ENCODE measurements around the gene ZNF641. TPM values are rescaled to one million over a fixed set of nuclear protein-coding genes. Genes with fewer than 3 reads are reported as not detected.
A peak's percentile ranks its signal among the peaks of the same experiment; 100 is the strongest.

The ZNF641 gene
- total RNA-seq, 6 experiments from 2014 or later: 4.2 to 6.4 (median 5.2) TPM

DNA sequence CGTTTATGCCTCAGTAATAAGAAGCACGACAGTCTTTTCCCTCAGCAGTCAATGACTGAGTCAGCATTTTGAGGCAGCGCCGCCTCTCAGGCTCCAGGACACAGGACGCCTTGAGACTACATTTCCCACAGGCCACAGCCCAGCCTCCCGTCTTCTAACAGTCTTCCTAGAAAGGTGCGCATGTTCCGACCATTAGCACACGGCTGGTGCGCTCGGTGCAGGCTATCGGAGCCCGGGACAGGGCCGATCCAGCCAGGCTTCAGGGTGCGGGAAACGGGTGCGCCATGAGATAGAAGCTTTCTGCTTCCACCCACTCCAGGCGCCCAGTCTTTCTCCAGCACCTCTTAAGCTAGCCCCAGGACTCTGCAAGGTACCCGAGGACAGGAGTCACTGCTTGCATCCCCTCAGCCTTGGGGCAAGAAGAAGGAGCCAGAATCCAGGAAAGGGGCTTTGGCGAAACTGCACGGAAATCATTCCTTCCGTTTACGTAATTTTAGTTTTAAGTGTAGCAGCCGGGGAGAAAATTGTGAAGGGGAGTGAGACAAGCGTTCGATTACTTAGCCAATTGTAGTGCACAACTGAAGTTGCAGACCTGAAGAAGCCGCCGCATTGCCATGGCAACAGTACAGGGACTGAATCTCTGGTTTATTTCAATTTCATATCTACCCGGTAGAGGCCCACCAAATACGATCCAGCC, 54.0 kb downstream of the ZNF641 start:
- peak; percentile 66 for DNase-seq
- TF ChIP-seq, protein P1, sequence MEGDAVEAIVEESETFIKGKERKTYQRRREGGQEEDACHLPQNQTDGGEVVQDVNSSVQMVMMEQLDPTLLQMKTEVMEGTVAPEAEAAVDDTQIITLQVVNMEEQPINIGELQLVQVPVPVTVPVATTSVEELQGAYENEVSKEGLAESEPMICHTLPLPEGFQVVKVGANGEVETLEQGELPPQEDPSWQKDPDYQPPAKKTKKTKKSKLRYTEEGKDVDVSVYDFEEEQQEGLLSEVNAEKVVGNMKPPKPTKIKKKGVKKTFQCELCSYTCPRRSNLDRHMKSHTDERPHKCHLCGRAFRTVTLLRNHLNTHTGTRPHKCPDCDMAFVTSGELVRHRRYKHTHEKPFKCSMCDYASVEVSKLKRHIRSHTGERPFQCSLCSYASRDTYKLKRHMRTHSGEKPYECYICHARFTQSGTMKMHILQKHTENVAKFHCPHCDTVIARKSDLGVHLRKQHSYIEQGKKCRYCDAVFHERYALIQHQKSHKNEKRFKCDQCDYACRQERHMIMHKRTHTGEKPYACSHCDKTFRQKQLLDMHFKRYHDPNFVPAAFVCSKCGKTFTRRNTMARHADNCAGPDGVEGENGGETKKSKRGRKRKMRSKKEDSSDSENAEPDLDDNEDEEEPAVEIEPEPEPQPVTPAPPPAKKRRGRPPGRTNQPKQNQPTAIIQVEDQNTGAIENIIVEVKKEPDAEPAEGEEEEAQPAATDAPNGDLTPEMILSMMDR (IDR thresholded peaks at IDR 0.05): no peak
- Mint-ChIP-seq H3K9me3 (no peaks in the 10 kb centered on the region), H3K36me3 (ENCODE audit: low read depth) (no peaks in the 10 kb centered on the region), H3K4me1 (ENCODE audit: low read depth) (peaks cover 10% of the 10 kb centered on the region), H3K27ac (no peak overlapping the region), H3K27me3 (ENCODE audit: insufficient read depth) (peaks cover 8% of the 10 kb centered on the region), H3K4me3 (peak overlapping the region; percentile 81)

DNA sequence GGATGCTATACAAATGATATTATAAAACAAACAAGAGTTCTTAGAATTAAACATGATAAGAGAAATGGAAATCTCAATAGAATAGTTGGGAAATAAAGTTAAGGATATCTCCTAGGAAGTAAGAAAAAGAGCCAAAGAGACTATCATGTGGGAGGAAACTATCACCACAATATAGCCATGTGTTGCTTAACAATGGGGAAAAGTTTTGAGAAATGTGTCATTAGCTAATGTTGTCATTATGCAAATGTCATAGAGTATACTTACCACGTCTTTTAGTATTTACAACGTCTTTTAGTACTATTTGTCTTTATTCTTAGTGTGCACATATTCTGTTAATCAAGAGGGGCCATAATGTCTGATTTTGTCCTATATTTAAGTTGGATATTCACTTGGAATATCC, 58.7 kb downstream of the ZNF641 start:
- Mint-ChIP-seq H3K27ac (no peak overlapping the region), H3K4me3 (no peak overlapping the region), H3K27me3 (ENCODE audit: insufficient read depth) (peaks cover 15% of the 10 kb centered on the region), H3K9me3 (no peaks in the 10 kb centered on the region), H3K36me3 (ENCODE audit: low read depth) (no peaks in the 10 kb centered on the region), H3K4me1 (ENCODE audit: low read depth) (peaks cover 9% of the 10 kb centered on the region)
- DNase-seq: no peak
- TF ChIP-seq, protein P1 (IDR thresholded peaks at IDR 0.05): no peak

- Mint-ChIP-seq H3K27ac (no peak overlapping the region), H3K36me3 (ENCODE audit: low read depth) (no peaks in the 10 kb centered on the region), H3K27me3 (ENCODE audit: insufficient read depth) (peaks cover 12% of the 10 kb centered on the region), H3K4me1 (ENCODE audit: low read depth) (peaks cover 4% of the 10 kb centered on the region), H3K9me3 (no peaks in the 10 kb centered on the region), H3K4me3 (no peak overlapping the region)
- no peak for DNase-seq
- TF ChIP-seq, protein P1 (IDR thresholded peaks at IDR 0.05): no peak
Measured at GRCh38 chr12:48291511-48291910, 59.2 kb downstream of the ZNF641 start.

GRCh38 chr12:48288387-48289268, 62.1 kb downstream of the ZNF641 start:
- Mint-ChIP-seq H3K27ac (no peak overlapping the region), H3K9me3 (no peaks in the 10 kb centered on the region), H3K27me3 (ENCODE audit: insufficient read depth) (peaks cover 15% of the 10 kb centered on the region; the same call in 1 of the 2 replicates), H3K4me3 (no peak overlapping the region), H3K36me3 (ENCODE audit: low read depth) (no peaks in the 10 kb centered on the region), H3K4me1 (ENCODE audit: low read depth) (no peaks in the 10 kb centered on the region)
- TF ChIP-seq, protein P1 (IDR thresholded peaks at IDR 0.05): no peak
- no peak for DNase-seq

Other genes starting within 250 kb of the ZNF641 start
- 10 to 100 TPM; 13.3 to 24.7 (median 17.2) TPM for gene SENP1, start 244.8 kb downstream of the ZNF641 start, total RNA-seq (2021; fragmentation: NEBNext Ultra II Directional; extraction: Animal tissue kit (Norgen Biotek cat#: 25700))
- 10 to 100 TPM; 67.7 to 87.1 (median 73.3) TPM for gene PFKM, start 231.6 kb downstream of the ZNF641 start, total RNA-seq (2021; fragmentation: NEBNext Ultra II Directional; extraction: Animal tissue kit (Norgen Biotek cat#: 25700))
- gene ASB8, start 193.4 kb downstream of the ZNF641 start, total RNA-seq (2021; fragmentation: NEBNext Ultra II Directional; extraction: Animal tissue kit (Norgen Biotek cat#: 25700)): 10 to 100 TPM; 30.9 to 41.8 (median 34.6) TPM
- under 1 TPM; 0.45 to 0.86 (median 0.59) TPM for gene CCDC184, start 167.3 kb downstream of the ZNF641 start, total RNA-seq (2021; fragmentation: NEBNext Ultra II Directional; extraction: Animal tissue kit (Norgen Biotek cat#: 25700))
- gene OR10AD1, start 147.6 kb downstream of the ZNF641 start, total RNA-seq (2021; fragmentation: NEBNext Ultra II Directional; extraction: Animal tissue kit (Norgen Biotek cat#: 25700)): not detected
- gene ANP32D, start 121.6 kb upstream of the ZNF641 start, total RNA-seq (2021; fragmentation: NEBNext Ultra II Directional; extraction: Animal tissue kit (Norgen Biotek cat#: 25700)): not detected
- not detected for gene C12orf54, start 131.6 kb upstream of the ZNF641 start, total RNA-seq (2021; fragmentation: NEBNext Ultra II Directional; extraction: Animal tissue kit (Norgen Biotek cat#: 25700))
- not detected for gene OR8S1, start 174.7 kb upstream of the ZNF641 start, total RNA-seq (2021; fragmentation: NEBNext Ultra II Directional; extraction: Animal tissue kit (Norgen Biotek cat#: 25700))
- gene LALBA, start 219.1 kb upstream of the ZNF641 start, total RNA-seq (2021; fragmentation: NEBNext Ultra II Directional; extraction: Animal tissue kit (Norgen Biotek cat#: 25700)): not detected